PC-3 (cell line): ENCODE data around the gene SIK1.
"Not testable (repeated sequence)": the region's sequence is repeated elsewhere in the genome, so short reads cannot be mapped to it uniquely, and the experiment has no call there.

ENCODE experiments used
- EZH2 ChIP-seq: fragments of 300-600 bp; sonication (generic); IDR thresholded peaks from one replicate; pipeline ENCODE4 v1.6.1; 2017; ENCODE audit warnings: antibody characterized with exemption, mild to moderate bottlenecking, low read length; ENCODE audit not compliant: unreplicated experiment
- TF ChIP-seq, protein P1 (sequence below): fragments of 300-600 bp; sonication (generic); conservative IDR thresholded peaks from 2 replicates; pipeline ENCODE4 v1.5.1; 2017; ENCODE audit warnings: antibody characterized with exemption, low read depth, mild to moderate bottlenecking, low read length

GRCh38 chr21:43396788-43397438 is 30.0 kb downstream of the SIK1 start:
- TF ChIP-seq, protein P1, sequence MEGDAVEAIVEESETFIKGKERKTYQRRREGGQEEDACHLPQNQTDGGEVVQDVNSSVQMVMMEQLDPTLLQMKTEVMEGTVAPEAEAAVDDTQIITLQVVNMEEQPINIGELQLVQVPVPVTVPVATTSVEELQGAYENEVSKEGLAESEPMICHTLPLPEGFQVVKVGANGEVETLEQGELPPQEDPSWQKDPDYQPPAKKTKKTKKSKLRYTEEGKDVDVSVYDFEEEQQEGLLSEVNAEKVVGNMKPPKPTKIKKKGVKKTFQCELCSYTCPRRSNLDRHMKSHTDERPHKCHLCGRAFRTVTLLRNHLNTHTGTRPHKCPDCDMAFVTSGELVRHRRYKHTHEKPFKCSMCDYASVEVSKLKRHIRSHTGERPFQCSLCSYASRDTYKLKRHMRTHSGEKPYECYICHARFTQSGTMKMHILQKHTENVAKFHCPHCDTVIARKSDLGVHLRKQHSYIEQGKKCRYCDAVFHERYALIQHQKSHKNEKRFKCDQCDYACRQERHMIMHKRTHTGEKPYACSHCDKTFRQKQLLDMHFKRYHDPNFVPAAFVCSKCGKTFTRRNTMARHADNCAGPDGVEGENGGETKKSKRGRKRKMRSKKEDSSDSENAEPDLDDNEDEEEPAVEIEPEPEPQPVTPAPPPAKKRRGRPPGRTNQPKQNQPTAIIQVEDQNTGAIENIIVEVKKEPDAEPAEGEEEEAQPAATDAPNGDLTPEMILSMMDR: not testable (repeated sequence)
- TF ChIP-seq EZH2: not testable (repeated sequence)
